IPS DF 6.9 (cell line): ENCODE results near the gene TMEM108.

Experiments used
- DNase-seq: peaks from one replicate; pipeline ENCODE4 v3.0.0-alpha.2; 2013; ENCODE audit warnings: low read depth, low spot score
- H3K27ac ChIP-seq: one replicate; pipeline ENCODE4 v1.5.1; 2013; ENCODE audit warnings: low read length, control low read depth
- H3K27me3 ChIP-seq: 2 replicates; pipeline ENCODE4 v1.6.1; 2013; ENCODE audit warnings: mild to moderate bottlenecking, low read length; ENCODE audit not compliant: control insufficient read depth, insufficient read depth
- H3K36me3 ChIP-seq: 2 replicates; pipeline ENCODE4 v1.6.1; 2013; ENCODE audit warnings: low read length; ENCODE audit not compliant: control insufficient read depth, insufficient read depth
- H3K4me1 ChIP-seq: 2 replicates; pipeline ENCODE4 v1.6.1; 2013; ENCODE audit warnings: low read length; ENCODE audit not compliant: control insufficient read depth, insufficient read depth
- H3K4me3 ChIP-seq: 2 replicates; pipeline ENCODE4 v1.5.1; 2013; ENCODE audit warnings: mild to moderate bottlenecking, low read length
- H3K9me3 ChIP-seq: 2 replicates; pipeline ENCODE4 v1.6.1; 2013; ENCODE audit warnings: low read length, inconsistent platforms; ENCODE audit not compliant: control insufficient read depth, insufficient read depth
- WGBS: extraction: QIAGEN DNeasy Blood & Tissue Kit; methylation state at CpG from one replicate; pipeline ENCODE4 v1.1.7; 2013; ENCODE audit warnings: mixed read lengths, missing lambda C conversion rate; ENCODE audit not compliant: insufficient read length, insufficient coverage; 5-methylcytosine and 5-hydroxymethylcytosine counted together

The TMEM108 gene

GRCh38 chr3:133283958-133284807 is 246.0 kb downstream of the TMEM108 start:
- Histone ChIP-seq H3K27me3 (no peaks in the 10 kb centered on the region), H3K9me3 (no peaks in the 10 kb centered on the region), H3K27ac (no peak overlapping the region), H3K4me1 (peaks cover 4% of the 10 kb centered on the region; the same call in 1 of the 2 replicates), H3K4me3 (no peak overlapping the region), H3K36me3 (no peaks in the 10 kb centered on the region)
- peak; percentile 25 for DNase-seq
- no CpG with 5 or more reads among the region's 4 CpGs for WGBS

GRCh38 chr3:133289322-133289721 is 251.1 kb downstream of the TMEM108 start:
- Histone ChIP-seq H3K27ac (no peak overlapping the region), H3K4me1 (peaks cover 1% of the 10 kb centered on the region; the same call in 1 of the 2 replicates), H3K36me3 (no peaks in the 10 kb centered on the region), H3K27me3 (no peaks in the 10 kb centered on the region), H3K4me3 (no peak overlapping the region), H3K9me3 (no peaks in the 10 kb centered on the region)
- DNase-seq = no peak
- WGBS = no CpG with 5 or more reads among the region's 3 CpGs

GRCh38 chr3:133292296-133292695 is 254.1 kb downstream of the TMEM108 start:
- Histone ChIP-seq H3K9me3 (no peaks in the 10 kb centered on the region), H3K4me3 (no peak overlapping the region), H3K36me3 (no peaks in the 10 kb centered on the region), H3K27me3 (no peaks in the 10 kb centered on the region), H3K4me1 (no peaks in the 10 kb centered on the region), H3K27ac (no peak overlapping the region)
- DNase-seq = no peak
- no CpG with 5 or more reads among the region's 3 CpGs for whole genome bisulfite sequencing

GRCh38 chr3:133293397-133294110 is 255.4 kb downstream of the TMEM108 start:
- WGBS = no CpG with 5 or more reads among the region's 4 CpGs
- no peaks in the 10 kb centered on the region for H3K27me3 ChIP-seq
- no peaks in the 10 kb centered on the region for H3K36me3 ChIP-seq
- H3K9me3 ChIP-seq = no peaks in the 10 kb centered on the region
- H3K4me3 ChIP-seq = no peak overlapping the region
- no peaks in the 10 kb centered on the region for H3K4me1 ChIP-seq
- DNase-seq = no peak
- H3K27ac ChIP-seq = no peak overlapping the region

- Histone ChIP-seq H3K4me1 (no peaks in the 10 kb centered on the region), H3K9me3 (no peaks in the 10 kb centered on the region), H3K27ac (no peak overlapping the region), H3K4me3 (no peak overlapping the region), H3K27me3 (no peaks in the 10 kb centered on the region), H3K36me3 (no peaks in the 10 kb centered on the region)
- no peak for DNase-seq
- WGBS = no CpG with 5 or more reads among the region's 1 CpG
Measured at GRCh38 chr3:133294253-133294652, 256.1 kb downstream of the TMEM108 start.

GRCh38 chr3:133295199-133295901 is 257.2 kb downstream of the TMEM108 start:
- no peaks in the 10 kb centered on the region for H3K4me1 ChIP-seq
- no peak for DNase-seq
- H3K27me3 ChIP-seq = no peaks in the 10 kb centered on the region
- H3K4me3 ChIP-seq = no peak overlapping the region
- H3K9me3 ChIP-seq = no peaks in the 10 kb centered on the region
- WGBS = no CpG with 5 or more reads among the region's 4 CpGs
- H3K36me3 ChIP-seq = no peaks in the 10 kb centered on the region
- H3K27ac ChIP-seq = no peak overlapping the region

- no peaks in the 10 kb centered on the region for H3K27me3 ChIP-seq
- H3K4me3 ChIP-seq = no peak overlapping the region
- DNase-seq = no peak
- H3K4me1 ChIP-seq = no peaks in the 10 kb centered on the region
- no peak overlapping the region for H3K27ac ChIP-seq
- H3K9me3 ChIP-seq = no peaks in the 10 kb centered on the region
- no CpG with 5 or more reads among the region's 6 CpGs for WGBS
- no peaks in the 10 kb centered on the region for H3K36me3 ChIP-seq
Measured at GRCh38 chr3:133295944-133296917, 258.0 kb downstream of the TMEM108 start.

GRCh38 chr3:133296981-133297380 is 258.8 kb downstream of the TMEM108 start:
- no CpG with 5 or more reads among the region's 5 CpGs for WGBS
- no peak overlapping the region for H3K4me3 ChIP-seq
- H3K27ac ChIP-seq = no peak overlapping the region
- H3K4me1 ChIP-seq = peaks cover under 1% of the 10 kb centered on the region
- no peaks in the 10 kb centered on the region for H3K9me3 ChIP-seq
- DNase-seq = no peak
- no peaks in the 10 kb centered on the region for H3K36me3 ChIP-seq
- no peaks in the 10 kb centered on the region for H3K27me3 ChIP-seq

- no CpG with 5 or more reads among the region's 4 CpGs for WGBS
- Histone ChIP-seq H3K27ac (no peak overlapping the region), H3K4me1 (peaks cover 2% of the 10 kb centered on the region), H3K27me3 (no peaks in the 10 kb centered on the region), H3K36me3 (no peaks in the 10 kb centered on the region), H3K9me3 (no peaks in the 10 kb centered on the region), H3K4me3 (no peak overlapping the region)
- no peak for DNase-seq
Measured at GRCh38 chr3:133300102-133300501, 261.9 kb downstream of the TMEM108 start.
